NCI-H524 treated with DMSO at 0.1 percent for 48 hours (cell line): Measurements from ENCODE around the gene ANKS3.

Experiments
- DNase-seq: peaks from one replicate; lab custom pipeline; 2025; lab: John Stamatoyannopoulos, UW

ANKS3 gene

DNA sequence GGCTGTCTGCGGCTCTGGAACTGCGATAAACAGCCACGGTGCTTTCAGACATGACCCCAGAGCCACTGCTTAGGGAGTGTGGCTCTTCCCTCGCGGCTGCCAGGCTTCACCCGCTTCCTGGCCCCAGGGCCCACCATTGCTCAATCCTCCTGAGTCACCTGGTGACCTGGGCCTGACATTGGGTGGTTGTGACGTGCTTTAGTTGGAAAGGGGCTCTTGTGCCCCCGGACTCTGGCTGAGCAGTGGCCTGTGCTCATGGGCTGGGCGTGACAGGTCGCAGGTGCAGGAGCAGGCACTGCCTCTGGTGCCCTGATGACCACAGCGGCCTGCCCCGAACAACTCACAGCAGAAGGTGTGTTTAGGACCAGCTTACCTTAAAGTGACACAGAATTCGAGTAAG is 49.3 kb downstream of the ANKS3 start:
- no peak for DNase-seq

- no peak for DNase-seq
Observed at GRCh38 chr16:4684058-4684715, 49.9 kb downstream of the ANKS3 start.

DNA sequence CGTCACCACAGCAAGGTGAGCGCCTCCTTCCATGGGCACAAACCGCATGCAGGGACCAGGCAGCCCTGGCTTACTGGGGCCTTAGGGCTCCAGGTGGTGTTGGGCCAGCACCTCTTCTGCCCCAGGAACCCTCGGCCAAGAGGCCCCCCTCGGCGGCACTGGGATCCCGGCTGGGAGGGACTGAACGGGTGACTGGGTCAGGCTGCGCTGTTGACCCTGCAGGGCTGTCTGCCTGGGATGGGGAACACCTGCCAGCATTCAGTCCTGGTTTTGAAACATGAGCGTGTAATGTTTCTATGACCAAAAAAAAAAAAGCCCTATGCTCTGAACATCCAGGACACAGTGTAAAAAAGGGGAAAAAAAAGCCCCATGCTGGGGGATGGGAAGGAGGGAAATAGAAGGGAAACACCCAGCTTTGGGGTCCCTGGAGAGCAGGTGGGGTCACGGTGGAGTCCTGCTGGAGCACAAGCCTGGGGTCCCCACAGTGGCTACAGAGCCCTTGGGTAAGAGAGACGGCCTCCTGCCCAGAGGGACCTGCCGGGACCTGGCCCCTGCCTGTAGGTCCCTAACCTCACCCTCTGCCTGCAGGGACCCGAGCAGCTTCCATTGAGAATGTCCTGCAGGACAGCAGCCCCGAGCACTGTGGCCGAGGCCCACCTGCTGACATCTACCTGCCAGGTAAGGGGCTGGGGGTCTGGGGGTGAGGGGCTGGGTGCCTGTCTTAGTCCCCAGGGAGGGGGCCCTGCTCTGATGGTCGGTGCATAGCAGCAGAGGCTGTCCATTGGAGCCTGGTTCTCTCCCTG is 50.6 kb downstream of the ANKS3 start:
- no peak for DNase-seq

- DNase-seq, result no peak
Observed at GRCh38 chr16:4682616-4683254, 51.3 kb downstream of the ANKS3 start.

DNA sequence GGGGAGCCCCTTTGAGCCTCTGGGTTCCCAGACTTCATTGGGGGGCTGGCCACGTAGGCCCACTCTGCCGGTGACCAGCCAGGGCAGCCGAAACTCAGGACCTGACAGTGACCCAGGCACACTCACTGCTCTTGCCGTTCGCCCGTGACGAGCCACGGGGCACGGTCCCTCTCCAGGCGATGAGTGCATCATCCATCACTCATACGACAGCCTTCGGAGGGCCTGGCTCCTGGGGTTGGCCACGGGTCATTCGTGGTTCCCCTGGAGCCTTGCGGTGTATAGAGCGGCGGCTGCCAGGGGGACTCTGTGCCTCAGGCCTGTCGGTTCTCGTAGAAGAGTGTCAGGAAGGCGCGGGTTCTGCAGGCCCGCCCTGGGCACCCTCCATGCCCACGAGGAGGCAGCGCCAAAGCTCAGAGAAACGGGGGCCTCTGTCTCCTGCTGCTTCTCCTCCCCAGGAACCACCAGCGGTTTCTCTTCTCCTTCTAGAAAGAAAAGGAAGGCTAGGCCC is 51.9 kb downstream of the ANKS3 start:
- DNase-seq, result no peak

DNA sequence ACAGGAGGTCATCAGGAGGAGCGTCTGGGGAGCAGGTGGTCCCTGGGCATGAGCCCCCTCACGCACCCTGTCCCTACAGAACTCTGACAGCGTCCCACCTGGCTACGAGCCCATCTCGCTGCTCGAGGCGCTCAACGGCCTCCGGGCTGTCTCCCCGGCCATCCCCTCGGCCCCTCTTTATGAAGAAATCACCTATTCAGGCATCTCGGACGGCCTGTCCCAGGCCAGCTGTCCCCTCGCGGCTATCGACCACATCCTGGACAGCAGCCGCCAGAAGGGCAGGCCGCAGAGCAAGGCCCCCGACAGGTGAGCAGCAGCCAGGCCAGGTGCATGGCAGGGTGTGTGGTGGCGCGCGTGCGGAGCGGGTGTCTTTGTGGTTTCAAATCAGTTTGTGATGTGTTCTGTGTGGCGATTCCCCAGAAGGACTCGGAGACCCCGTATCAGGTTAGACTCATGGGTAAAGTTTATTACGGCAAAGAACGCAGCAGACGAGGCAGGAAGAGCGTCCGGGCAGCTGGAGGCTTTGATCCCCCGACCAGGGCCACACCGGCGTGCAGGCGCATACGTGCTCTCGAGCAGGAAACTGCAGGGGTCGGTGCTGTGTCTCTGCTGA is 52.5 kb downstream of the ANKS3 start:
- DNase-seq, result no peak

DNA sequence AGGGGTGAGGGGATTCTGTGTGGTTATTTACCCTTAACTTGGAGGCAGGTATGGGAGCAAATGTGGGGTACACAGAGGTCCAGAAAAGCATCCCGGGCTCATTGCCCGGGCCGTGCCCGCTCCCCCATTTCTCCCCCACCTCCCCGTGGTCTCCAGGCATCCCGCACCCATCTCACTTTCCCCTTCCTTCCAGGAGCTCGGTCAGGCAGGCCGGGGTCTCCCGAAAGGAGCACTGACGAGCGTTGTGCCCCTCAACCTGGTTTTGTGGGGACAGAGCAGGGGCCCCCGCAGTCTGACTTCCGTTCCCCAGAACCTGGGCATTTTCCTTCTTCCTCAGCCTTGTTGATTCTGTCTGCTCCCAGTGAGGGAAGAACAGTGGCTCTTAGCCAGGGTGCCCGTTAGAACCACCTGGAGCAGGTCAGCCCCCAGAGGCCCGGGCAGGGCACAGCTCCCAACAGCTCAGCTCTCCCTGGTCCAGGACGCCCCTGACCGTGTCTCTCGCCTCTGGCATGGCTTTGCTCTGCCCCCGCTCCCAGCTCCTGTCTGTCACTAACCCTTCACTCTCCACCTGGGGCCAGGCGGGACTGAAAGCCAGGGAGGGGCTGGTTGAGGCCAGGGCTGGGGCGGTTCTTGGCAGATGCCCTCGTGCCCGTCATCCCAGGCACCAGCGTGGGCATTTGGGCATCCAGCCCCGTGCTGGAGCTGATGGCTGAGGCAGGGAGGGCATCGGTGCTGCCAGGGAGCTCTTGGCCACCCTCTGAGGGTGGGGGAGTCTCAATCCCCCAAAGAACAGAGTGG is 53.2 kb downstream of the ANKS3 start:
- no peak for DNase-seq

DNA sequence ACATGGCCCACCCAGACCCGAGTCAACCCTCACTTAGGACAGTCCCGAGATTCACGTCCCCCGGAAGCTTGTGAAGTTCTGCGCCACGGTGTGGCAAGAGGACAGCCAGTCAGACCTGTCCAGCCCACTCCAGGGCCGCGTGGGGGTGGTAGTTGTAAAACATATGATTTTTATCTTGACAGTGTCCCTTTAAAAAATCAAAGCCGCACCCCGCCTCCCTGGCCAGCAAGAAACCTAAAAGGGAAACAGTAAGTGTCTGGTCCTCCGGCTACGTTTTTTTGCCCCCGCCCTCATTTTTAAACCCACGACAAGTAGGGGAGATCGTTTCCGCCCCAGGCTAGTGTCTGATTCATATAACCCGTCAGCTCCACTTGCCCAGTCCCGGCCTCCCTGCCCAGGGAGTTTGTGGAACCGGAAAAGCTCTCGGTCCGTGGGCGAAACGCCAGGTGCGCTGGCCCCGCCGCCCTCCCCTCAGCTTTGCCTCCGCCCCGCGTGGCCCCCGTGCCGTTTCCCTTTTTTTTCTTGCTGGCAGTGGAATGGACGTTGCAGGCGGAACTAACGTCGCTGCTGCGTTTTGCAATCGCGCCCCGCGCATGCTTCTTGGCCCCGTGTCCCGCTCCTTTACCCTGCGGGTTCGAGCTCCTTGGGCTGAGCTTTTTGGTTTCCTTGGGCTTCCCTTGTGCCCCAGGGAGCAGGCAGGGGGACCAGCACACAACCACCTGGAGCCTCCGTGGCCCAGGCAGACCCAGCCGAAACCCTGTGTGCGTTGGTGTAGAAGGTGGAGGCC is 54.0 kb downstream of the ANKS3 start:
- DNase-seq, result no peak

- no peak for DNase-seq
Observed at GRCh38 chr16:4679156-4679849, 54.8 kb downstream of the ANKS3 start.

DNA sequence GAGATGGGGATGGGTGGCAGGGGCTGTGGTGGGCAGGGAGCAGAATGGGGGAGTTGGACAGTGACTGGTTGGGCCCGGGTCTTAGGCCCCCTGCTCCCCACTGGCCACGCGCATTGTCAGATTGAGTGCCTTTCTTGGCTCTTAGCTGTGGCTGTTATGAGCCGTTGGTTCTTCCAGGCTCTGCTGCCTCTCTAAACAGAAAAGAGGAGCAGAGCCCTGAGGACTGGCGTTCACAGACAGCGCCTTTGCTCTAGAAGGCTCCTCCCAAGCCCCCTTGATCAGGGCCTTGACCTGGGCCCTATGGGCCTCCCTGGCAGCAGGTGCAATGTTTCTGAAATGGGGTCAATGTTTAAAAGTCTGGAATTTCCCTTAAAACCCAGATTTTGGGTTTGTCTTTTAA is 55.5 kb downstream of the ANKS3 start:
- no peak for DNase-seq

GRCh38 chr16:4677994-4678393 is 56.1 kb downstream of the ANKS3 start:
- DNase-seq, result no peak

- DNase-seq, result no peak
Observed at GRCh38 chr16:4677390-4677789, 56.7 kb downstream of the ANKS3 start.

GRCh38 chr16:4676831-4677230 is 57.2 kb downstream of the ANKS3 start:
- DNase-seq, result no peak

- DNase-seq, result no peak
Observed at GRCh38 chr16:4675864-4676786, 57.9 kb downstream of the ANKS3 start.

DNA sequence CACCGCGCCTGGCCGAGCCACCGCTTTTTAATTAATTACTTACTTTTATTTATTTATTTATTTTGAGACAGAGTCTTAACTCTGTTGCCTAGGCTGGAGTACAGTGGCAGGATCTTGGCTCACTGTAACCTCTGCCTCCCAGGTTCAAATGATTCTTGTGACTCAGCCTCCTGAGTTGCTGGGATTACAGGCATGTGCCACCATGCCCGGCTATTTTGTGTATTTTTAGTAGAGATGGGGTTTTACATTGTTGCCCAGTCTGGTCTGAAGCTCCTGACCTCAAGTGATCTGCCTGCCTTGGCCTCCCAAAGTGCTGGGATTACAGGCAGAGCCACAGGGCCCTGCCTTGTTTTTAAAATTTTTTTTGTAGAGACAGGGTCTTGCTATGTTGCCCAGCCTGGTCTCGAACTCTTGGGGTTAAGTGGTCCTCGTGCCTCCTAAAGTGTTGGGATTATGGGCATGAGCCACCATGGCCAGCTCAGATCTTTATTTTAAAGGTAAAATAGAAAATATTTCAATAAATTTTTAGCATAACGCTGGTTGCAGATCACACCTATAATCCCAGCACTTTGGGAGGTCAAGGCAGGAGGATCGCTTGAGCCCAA is 59.0 kb downstream of the ANKS3 start:
- no peak for DNase-seq

DNA sequence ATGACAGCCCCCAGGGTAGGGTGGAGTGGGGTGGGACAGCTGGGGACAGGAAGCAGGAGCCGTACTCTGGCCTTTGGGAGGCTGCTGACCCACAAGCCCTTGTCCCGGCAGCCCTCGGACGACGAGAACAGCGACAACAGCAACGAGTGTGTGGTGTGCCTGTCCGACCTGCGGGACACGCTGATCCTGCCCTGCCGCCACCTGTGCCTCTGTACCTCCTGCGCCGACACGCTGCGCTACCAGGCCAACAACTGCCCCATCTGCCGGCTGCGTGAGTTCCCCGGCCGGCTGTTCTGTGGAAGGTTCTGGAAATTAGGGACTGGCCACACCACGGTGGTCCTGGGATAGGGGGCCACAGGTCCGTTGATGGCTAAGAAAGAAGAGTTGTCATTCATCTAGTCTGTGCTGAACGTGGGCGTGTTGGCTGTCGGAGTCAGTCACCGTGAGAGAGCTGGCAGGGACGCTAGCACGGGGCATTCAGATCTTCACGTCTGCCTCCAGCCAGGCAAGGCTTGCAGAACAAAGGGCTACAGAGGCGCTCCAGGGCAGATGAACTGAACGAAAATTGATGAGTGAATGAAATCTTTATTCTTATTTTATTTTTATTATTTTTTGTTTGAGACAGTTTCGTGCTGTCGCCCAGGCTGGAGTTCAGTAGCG is 60.6 kb downstream of the ANKS3 start:
- no peak for DNase-seq

- DNase-seq, result no peak
Observed at GRCh38 chr16:4668313-4668960, 65.6 kb downstream of the ANKS3 start.
